ENCODE data around the gene PSMD3.

- no peak for TF ChIP-seq CTCF (IDR thresholded peaks at IDR 0.05)
- no peak for TF ChIP-seq POLR2A (IDR thresholded peaks at IDR 0.05)
- no peak for TF ChIP-seq POLR2AphosphoS5 (IDR thresholded peaks at IDR 0.05)
- TF ChIP-seq EP300 (IDR thresholded peaks at IDR 0.05): no peak
Observed at GRCh38 chr17:39955726-39956225, 24.8 kb upstream of the PSMD3 start.

Measured in upper lobe of left lung (tissue), 4 donors.